H1 (cell line): ENCODE results near the gene KDM2A. TPM values are rescaled to one million over a fixed set of nuclear protein-coding genes. Genes with fewer than 3 reads are reported as not detected.

Experiments used
- CBX5 ChIP-seq: fragments of 300-800, 300-1000 bp; sonication (generic); IDR thresholded peaks from 2 replicates; pipeline ENCODE4 v1.7.1; 2016; ENCODE audit warnings: antibody characterized with exemption, low read length, low read depth
- CEBPB ChIP-seq: IDR thresholded peaks from 2 replicates; pipeline ENCODE4 v1.6.1; 2012; ENCODE audit warnings: low read depth, low read length
- CTBP2 ChIP-seq: IDR thresholded peaks from 2 replicates; pipeline ENCODE4 v1.7.0; 2011; ENCODE audit warnings: borderline replicate concordance, mild to moderate bottlenecking, moderate library complexity, mixed read lengths, low read length; ENCODE audit not compliant: insufficient read depth, insufficient read length
- EZH2 ChIP-seq: fragments of 200-600 bp; sonication (generic); IDR thresholded peaks from 2 replicates; pipeline ENCODE4 v1.7.1; 2012; ENCODE audit warnings: low read depth, mild to moderate bottlenecking, moderate library complexity, low read length, inconsistent platforms; ENCODE audit not compliant: severe bottlenecking
- MAX ChIP-seq: IDR thresholded peaks from 2 replicates; pipeline ENCODE4 v1.6.1; 2012; ENCODE audit warnings: inconsistent platforms
- SP2 ChIP-seq: IDR thresholded peaks from 2 replicates; pipeline ENCODE4 v1.6.1; 2012; ENCODE audit warnings: mild to moderate bottlenecking, low read length, inconsistent platforms
- polyA plus RNA-seq, 7 experiments: library from polyadenylated mRNA; depleted of rRNA in 3 of 7; stranded (reverse) in 5 of 7; unstranded in 2 of 7; fragments of >200 nt in 5 of 7; fragments of 200-250 nt in 2 of 7; gene quantifications; 1 replicate in 5 of 7; 2 replicates in 1 of 7; 4 replicates in 1 of 7; pipeline versions ENCODE4 v1.2.1 to v1.2.3, GENCODE V29; 2011 to 2013; ENCODE audit warnings: missing spikeins in 2 of 7, mixed read lengths in 2 of 7
- total RNA-seq: library from RNA; stranded (reverse); fragmentation: NEBNext Ultra II Directional; extraction: Animal tissue kit (Norgen Biotek cat#: 25700); gene quantifications from 2 replicates; pipeline ENCODE4 v1.2.1, GENCODE V29; 2021
- TF ChIP-seq, protein P1 (sequence below): fragments of 300-600 bp; sonication (generic); IDR thresholded peaks from 2 replicates; pipeline ENCODE4 v1.7.1; 2012; ENCODE audit warnings: low read length, moderate library complexity, mild to moderate bottlenecking, inconsistent platforms; ENCODE audit not compliant: insufficient replicate concordance

KDM2A gene
- total and polyA plus RNA-seq, 2 of the 8 experiments (the other 6 are each of a cell fraction or from before 2014, with no cell fraction given): 55.4 to 66.2 TPM

DNA sequence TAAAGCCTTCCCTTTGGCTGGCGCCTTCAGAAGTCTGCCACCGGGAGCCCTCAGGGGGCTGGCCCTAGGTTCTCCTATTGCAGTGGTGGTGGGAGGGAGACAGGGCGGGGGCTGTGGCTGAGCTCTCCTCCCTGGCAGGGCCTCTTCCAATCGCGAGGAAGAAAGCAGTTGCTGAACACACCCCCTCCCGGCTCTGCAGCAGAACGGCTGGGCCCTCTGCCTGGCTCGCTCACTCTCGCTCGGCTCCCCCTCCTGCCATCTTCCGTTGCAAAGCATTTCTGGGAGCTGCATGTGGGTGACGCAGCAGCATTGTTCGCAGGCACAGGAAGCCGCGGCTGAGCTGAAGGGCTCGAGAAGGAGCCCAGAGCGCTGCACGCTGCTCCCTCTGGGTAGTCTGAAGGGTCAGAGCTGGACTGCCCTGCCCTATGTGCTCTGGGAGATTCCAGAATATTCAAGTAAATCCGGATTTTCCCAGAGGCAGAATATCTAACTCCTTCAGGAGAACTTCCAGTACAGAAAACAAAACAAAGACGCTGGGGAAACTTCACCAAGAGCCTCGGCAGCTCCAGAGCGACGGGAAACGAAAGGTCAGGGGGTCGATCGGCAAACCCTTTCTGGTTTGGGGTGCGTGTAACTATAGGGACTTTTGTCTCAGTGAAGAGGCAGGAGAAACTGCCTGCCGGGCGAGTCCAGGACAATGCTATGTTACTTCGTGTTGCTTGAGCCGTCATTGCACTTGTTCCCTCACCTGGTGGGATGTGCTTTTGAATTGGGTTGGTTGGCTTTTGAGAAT lies 120.9 kb downstream of the KDM2A start (continued):
- TF ChIP-seq, protein P1, sequence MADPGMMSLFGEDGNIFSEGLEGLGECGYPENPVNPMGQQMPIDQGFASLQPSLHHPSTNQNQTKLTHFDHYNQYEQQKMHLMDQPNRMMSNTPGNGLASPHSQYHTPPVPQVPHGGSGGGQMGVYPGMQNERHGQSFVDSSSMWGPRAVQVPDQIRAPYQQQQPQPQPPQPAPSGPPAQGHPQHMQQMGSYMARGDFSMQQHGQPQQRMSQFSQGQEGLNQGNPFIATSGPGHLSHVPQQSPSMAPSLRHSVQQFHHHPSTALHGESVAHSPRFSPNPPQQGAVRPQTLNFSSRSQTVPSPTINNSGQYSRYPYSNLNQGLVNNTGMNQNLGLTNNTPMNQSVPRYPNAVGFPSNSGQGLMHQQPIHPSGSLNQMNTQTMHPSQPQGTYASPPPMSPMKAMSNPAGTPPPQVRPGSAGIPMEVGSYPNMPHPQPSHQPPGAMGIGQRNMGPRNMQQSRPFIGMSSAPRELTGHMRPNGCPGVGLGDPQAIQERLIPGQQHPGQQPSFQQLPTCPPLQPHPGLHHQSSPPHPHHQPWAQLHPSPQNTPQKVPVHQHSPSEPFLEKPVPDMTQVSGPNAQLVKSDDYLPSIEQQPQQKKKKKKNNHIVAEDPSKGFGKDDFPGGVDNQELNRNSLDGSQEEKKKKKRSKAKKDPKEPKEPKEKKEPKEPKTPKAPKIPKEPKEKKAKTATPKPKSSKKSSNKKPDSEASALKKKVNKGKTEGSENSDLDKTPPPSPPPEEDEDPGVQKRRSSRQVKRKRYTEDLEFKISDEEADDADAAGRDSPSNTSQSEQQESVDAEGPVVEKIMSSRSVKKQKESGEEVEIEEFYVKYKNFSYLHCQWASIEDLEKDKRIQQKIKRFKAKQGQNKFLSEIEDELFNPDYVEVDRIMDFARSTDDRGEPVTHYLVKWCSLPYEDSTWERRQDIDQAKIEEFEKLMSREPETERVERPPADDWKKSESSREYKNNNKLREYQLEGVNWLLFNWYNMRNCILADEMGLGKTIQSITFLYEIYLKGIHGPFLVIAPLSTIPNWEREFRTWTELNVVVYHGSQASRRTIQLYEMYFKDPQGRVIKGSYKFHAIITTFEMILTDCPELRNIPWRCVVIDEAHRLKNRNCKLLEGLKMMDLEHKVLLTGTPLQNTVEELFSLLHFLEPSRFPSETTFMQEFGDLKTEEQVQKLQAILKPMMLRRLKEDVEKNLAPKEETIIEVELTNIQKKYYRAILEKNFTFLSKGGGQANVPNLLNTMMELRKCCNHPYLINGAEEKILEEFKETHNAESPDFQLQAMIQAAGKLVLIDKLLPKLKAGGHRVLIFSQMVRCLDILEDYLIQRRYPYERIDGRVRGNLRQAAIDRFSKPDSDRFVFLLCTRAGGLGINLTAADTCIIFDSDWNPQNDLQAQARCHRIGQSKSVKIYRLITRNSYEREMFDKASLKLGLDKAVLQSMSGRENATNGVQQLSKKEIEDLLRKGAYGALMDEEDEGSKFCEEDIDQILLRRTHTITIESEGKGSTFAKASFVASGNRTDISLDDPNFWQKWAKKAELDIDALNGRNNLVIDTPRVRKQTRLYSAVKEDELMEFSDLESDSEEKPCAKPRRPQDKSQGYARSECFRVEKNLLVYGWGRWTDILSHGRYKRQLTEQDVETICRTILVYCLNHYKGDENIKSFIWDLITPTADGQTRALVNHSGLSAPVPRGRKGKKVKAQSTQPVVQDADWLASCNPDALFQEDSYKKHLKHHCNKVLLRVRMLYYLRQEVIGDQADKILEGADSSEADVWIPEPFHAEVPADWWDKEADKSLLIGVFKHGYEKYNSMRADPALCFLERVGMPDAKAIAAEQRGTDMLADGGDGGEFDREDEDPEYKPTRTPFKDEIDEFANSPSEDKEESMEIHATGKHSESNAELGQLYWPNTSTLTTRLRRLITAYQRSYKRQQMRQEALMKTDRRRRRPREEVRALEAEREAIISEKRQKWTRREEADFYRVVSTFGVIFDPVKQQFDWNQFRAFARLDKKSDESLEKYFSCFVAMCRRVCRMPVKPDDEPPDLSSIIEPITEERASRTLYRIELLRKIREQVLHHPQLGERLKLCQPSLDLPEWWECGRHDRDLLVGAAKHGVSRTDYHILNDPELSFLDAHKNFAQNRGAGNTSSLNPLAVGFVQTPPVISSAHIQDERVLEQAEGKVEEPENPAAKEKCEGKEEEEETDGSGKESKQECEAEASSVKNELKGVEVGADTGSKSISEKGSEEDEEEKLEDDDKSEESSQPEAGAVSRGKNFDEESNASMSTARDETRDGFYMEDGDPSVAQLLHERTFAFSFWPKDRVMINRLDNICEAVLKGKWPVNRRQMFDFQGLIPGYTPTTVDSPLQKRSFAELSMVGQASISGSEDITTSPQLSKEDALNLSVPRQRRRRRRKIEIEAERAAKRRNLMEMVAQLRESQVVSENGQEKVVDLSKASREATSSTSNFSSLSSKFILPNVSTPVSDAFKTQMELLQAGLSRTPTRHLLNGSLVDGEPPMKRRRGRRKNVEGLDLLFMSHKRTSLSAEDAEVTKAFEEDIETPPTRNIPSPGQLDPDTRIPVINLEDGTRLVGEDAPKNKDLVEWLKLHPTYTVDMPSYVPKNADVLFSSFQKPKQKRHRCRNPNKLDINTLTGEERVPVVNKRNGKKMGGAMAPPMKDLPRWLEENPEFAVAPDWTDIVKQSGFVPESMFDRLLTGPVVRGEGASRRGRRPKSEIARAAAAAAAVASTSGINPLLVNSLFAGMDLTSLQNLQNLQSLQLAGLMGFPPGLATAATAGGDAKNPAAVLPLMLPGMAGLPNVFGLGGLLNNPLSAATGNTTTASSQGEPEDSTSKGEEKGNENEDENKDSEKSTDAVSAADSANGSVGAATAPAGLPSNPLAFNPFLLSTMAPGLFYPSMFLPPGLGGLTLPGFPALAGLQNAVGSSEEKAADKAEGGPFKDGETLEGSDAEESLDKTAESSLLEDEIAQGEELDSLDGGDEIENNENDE: no peak
- TF ChIP-seq CBX5 (no peak), EZH2 (no peak), SP2 (no peak), MAX (peak; percentile 73), CTBP2 (no peak), CEBPB (0 out of 2 replicates have a peak, but pooled peaks have one; percentile 19)
